Amygdala (tissue), 56 donors: Measurements from ENCODE around the gene MYO7A.

Experiments
- DNase-seq, 56 donors: peaks; one replicate each; lab custom pipeline; 2025; lab: John Stamatoyannopoulos, UW

Gene MYO7A

DNA sequence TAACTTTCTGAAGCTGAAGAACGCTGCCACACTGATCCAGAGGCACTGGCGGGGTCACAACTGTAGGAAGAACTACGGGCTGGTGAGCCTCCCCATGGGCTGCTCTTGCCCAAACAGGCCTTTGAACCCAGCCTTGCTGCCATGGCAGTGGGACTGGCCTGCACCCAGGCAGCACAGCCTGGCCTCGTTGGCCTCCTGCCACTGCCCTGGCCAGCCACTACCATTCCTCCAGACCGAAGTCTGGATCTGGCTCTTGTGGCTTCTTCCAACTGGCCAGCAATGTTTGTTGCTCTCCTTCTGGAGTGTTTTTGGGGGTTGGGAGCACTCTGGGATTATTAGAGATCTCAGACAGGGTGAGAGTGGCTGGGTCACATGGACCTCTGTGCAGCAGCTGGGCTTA is 51.0 kb downstream of the MYO7A start:
- peak in 35 of 56 donors; percentile 7 to 81 (median 36) for DNase-seq

- no peak for DNase-seq
These were observed 51.6 kb downstream of the MYO7A start for GRCh38 chr11:77179681-77180080.

GRCh38 chr11:77180346-77180745 is 52.3 kb downstream of the MYO7A start:
- DNase-seq: no peak

DNA sequence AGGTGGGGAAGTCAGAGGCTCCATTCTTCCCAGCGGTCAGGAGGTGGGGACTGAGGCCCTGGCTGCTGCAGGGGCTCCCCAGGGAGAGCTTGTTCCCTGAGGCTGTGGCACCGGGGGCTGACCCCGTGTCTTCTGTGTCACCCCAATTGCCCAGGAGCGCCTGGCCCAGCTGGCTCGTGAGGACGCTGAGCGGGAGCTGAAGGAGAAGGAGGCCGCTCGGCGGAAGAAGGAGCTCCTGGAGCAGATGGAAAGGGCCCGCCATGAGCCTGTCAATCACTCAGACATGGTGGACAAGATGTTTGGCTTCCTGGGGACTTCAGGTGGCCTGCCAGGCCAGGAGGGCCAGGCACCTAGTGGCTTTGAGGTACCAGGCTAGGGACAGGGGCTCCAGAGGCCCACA is 53.2 kb downstream of the MYO7A start:
- DNase-seq: no peak

GRCh38 chr11:77181799-77182541 is 53.9 kb downstream of the MYO7A start:
- DNase-seq: no peak

DNA sequence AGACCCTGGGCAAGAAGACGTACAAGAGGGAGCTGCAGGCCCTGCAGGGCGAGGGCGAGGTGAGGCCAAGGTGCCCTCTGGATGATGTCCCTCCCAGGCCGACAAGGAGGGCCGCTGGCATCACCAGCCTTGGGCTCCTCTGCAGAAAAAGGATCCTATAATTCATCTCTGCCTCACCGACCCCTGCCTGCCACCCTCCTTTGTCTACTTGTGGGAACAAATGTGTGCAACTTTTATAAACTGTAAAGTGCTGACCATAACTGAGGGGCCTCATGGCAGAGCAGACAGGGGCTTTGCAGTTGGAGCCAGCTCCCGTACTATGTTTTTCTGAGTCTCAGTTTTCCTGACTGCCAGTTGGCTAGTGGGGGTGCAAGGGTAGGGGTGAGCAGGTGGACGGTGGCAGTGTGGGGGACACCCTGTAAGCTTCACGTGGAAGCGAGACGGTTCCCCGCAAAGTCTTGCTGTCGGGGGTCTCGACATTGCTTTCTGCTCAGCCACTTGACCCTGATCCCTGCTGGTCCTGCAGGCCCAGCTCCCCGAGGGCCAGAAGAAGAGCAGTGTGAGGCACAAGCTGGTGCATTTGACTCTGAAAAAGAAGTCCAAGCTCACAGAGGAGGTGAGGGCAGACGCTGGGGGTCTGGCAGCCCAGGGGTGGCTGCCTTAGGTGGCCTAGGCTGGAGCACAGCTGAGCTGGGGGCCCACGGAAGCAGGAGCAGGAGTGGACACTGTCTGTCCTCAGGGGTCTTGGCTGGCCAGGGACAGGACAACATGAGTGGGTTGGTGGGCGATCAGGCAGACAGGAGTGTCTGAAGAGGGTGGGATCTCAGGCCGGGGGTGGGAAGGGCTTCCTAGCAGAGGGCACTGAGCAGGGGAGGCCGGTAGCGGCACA is 54.7 kb downstream of the MYO7A start:
- DNase-seq: no peak

DNA sequence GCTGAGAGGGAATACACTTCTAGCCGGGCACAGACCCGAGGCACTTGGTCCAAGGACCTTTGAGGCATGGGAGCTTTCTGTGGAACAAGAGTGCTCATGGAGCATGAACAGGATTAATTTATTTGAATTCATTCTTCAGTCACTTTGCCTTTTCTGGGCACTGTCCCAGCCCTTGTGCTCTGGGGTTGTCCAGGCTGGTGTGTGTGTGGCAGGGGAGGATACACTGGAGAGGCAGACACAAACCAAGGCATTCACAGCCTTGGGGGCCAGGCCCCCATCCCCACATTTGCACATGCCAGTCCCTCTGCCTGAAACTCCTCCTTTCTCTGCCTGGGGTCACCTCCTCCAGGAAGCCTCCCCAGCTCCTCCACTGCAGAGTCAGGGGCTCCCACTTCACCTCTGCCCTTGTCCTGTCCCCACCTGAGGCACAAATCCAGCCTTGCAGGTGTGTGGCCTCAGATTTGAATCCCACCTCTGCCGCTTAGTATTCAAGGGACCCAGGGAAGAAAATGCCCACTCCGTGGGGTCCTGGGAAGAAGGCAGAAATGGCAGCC is 55.5 kb downstream of the MYO7A start:
- DNase-seq: peak in 40 of 56 donors; percentile 4 to 76 (median 38)

- no peak for DNase-seq
These were observed 56.3 kb downstream of the MYO7A start for GRCh38 chr11:77184136-77184860.

- DNase-seq: no peak
These were observed 58.3 kb downstream of the MYO7A start for GRCh38 chr11:77186302-77186701.

DNA sequence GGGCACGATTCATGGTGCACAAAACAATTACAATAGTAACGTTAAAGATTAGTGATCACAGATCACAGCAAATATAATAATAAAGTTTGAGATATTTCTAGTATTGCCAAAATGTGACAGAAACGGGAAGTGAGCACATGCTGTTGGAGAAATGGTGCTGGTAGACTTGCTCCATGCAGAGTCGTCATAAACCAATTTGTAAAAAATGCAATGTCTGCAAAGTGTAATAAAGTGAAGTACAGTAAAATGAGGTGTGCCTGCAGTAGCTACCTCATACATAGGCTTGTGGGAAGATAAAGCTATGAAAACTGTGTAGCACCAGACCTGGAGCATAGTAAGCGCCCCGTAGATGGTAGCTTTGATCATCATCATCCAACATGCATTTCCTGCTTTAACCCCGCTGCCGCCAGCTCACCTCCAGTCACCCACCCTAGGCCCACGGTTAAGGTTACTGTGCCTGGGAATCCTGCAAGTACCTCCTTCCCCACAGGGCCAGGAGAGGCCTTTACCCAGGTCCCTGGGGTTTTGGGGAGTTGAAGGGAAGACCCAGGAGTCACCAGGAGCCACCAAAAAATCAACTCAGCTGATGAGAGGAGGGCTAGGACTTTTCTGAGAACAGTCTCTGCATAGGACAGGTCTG is 59.2 kb downstream of the MYO7A start:
- no peak for DNase-seq

GRCh38 chr11:77187776-77188632 is 60.0 kb downstream of the MYO7A start:
- peak in 52 of 56 donors; percentile 8 to 90 (median 54) for DNase-seq

DNA sequence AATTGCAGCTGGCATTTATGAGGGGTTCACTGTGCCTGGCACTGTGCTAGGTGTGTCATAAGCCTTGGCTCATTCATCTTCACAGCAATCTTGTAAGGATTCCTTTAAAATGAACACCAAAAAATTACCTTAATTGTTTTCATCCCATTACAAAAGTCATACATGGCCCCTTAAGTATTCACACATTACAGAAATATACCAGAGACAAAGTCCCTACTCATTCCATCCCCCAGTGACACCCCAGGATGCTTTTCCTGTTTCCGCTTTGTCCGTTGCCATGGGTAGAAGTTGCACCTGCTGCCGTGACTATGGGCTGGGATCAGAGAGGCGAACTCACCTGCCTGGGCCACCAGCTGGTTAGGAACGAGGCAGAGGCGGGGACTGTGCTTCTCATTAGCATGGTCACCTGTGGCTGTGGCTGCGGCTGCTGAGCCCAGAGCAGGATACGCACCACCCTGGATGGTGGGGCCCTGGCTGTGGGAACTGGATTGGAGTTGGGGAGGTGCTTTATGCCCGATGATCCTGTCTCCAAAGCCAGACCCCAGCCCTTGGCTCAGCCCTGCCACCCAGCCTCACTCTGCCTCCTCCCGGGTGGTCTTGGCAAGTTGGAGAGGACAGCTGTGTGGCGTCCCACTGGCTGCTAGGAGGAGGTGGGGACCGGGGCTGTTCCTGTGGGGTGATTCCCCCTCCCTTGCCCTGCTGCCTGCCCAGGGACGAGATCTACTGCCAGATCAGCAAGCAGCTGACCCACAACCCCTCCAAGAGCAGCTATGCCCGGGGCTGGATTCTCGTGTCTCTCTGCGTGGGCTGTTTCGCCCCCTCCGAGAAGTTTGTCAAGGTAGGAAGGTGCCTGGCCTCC is 60.8 kb downstream of the MYO7A start:
- DNase-seq: no peak

DNA sequence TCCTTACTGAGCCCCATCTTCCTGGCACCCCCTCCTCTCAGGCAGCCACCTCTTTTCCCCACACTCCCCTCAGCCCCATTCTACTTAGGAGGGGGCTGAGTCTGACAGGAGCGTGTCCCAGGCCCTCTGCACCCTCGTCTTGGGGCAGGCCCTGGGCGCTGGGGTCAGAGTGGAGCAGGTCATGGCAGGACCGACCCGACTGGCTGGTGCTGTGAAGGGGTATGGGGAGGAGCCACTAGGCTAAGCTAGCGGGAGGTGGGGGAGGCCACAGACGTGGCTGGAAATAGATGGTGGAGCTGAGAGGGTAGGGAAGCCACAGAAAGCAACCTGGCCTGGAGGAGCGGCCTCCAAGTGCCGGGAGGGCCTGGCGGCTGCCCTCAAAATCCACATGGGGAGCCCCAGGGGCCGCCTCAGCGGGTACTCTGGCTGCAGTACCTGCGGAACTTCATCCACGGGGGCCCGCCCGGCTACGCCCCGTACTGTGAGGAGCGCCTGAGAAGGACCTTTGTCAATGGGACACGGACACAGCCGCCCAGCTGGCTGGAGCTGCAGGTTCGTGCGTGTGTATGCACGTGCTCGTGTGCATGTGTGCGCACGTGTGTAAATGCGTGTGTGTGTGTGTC is 61.7 kb downstream of the MYO7A start:
- no peak for DNase-seq

DNA sequence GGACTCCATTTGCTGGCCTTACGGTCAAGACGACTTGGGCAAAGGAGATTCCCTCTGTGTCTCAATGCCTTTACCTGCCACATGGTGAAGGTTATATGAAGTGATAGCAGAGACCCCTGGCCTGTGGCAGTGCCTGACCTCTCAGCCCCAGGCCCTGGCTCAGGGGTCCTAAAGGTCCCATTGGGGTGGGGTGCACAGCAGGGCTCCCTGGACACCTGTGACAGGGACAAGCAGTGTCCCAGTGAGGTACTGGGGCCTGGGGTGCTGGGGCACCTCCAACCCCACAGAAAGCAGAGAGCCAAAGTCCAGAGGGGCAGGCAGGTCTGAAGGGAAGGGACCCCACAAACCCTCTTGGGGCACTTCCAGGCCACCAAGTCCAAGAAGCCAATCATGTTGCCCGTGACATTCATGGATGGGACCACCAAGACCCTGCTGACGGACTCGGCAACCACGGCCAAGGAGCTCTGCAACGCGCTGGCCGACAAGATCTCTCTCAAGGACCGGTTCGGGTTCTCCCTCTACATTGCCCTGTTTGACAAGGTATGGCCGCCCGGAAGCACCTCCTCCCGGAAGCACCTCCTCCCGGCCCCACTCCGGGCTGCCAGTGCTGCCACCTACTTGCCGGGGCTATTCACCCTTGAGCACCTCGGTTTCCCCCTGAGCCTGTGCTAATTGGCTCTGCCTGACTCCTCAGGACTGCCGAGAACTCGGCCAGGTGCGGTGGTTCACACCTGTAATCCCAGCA is 62.5 kb downstream of the MYO7A start:
- no peak for DNase-seq

GRCh38 chr11:77191429-77191822 is 63.4 kb downstream of the MYO7A start:
- DNase-seq: peak in 12 of 56 donors; percentile 7 to 36 (median 22)

DNA sequence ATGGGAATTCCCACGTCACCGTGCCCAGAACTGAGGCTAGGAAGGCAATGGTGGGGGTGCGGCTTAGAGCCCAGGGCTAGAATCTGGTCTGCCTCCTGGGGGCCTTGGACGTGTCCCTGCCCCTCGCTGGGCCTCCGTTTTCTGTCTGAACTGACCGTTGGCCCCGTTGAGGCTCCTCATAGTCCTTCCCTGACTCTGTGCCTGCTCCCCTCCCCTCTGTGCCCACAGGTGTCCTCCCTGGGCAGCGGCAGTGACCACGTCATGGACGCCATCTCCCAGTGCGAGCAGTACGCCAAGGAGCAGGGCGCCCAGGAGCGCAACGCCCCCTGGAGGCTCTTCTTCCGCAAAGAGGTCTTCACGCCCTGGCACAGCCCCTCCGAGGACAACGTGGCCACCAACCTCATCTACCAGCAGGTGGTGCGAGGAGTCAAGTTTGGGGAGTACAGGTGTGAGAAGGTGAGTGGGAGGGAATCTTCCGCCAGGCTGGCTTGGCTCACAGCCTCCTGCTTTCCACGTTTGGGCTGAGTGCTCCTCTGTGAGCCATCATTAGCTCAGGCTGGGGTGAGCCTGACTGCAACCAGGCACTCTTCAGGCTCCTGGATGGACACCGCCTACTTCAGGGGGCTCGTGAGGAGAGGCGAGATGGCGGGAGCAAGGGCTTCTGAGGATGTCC is 63.9 kb downstream of the MYO7A start:
- peak in 6 of 56 donors; percentile 13 to 41 (median 26) for DNase-seq
